ENCODE results near the gene PKDREJ.
A peak's percentile ranks its signal among the peaks of the same experiment; 100 is the strongest.

DNA sequence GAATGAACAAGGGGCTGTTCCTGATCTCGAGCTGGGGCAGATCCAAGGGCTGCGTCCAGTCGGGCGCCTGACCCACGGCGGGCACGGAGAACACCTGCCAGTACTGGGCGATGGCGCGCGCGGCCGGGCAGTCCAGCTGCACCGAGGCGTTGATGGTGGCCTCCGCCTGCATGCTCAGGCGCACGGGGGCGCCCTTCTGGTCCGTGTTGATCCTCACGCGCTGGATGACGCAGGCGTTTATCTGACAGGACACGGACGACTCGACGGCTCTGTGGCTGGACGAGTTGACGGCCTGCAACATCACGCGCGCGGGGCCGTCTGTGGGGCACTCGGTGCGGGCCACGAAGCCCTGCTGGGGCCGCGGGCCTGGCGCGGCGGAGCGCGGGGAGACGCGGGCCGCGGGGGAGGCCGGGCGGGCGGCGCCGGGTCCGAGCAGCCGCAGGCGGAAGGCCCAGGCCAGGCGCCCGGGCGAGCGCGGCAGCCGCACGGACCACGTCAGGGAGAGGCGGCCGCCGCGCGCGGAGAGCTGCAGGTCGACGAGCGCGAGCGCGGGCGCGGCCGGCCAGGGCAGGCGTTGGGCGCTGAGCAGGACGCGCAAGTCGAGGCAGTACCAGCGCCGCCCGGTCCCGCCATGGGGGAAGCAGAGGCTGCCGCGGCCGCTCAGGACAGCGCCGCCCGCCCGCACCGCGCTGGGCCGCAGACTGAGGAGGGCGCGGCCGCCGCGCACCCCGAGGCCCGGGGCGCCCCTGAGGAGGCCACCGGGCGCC, 511 bp downstream of the PKDREJ start:
- peak in 10 of 12 donors; percentile 17 to 51 (median 42) for TF ChIP-seq CTCF (IDR thresholded peaks at IDR 0.05)
- TF ChIP-seq POLR2A (IDR thresholded peaks at IDR 0.05): no peak
